Hematopoietic multipotent progenitor cell treated with erythropoietin and hydrocortisone succinate and interleukin-3 and kit ligand, for 4 days (in vitro differentiated cells): ENCODE results near the gene RASSF3.

ENCODE experiments used
- DNase-seq: peaks from one replicate; pipeline ENCODE4 v3.0.0-alpha.2; 2015

Gene RASSF3

GRCh38 chr12:64736771-64737170 lies 126.5 kb downstream of the RASSF3 start:
- no peak for DNase-seq

GRCh38 chr12:64737539-64737938 lies 127.2 kb downstream of the RASSF3 start:
- DNase-seq = no peak

GRCh38 chr12:64739778-64740177 lies 129.5 kb downstream of the RASSF3 start:
- no peak for DNase-seq

DNA sequence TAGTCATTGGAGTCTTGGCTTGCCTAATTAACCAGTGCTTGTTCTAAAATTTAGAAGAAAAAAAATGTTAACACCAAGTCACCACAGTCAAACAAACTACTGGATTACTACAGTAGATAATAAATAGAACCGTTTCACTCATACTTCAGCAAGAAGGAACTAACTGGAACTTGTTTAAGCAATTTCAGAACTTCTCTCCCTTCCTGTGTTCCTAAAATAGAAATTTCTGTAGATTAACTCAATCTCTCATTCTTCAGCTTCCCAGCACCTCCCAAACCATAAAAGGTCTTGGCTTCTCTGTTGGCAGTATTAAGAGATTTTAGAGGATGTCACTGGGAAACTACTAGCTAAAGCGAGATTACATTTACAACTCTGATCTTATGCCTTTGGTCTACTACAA lies 130.4 kb downstream of the RASSF3 start:
- DNase-seq = no peak

DNA sequence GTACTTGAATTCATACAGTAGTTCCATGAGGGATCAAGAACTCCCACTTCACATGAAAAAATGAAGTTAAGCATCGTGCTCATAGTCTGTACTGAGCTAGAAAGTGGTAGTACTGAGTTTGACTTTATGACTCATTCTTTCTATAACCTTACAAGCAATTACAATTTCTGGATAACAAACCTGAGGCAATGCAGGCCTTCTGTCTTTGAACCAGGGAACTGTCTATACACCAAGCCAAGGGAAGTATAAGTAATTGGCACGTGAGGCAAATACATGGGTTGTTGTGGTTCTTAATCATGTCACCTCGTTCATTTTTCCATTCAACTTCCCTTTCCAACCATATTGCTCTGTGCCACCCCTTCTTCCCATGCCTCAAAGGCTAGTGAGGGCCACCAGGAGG lies 132.1 kb downstream of the RASSF3 start:
- no peak for DNase-seq

GRCh38 chr12:64743206-64743605 lies 132.9 kb downstream of the RASSF3 start:
- DNase-seq = no peak

GRCh38 chr12:64744422-64745258 lies 134.3 kb downstream of the RASSF3 start:
- DNase-seq = no peak

DNA sequence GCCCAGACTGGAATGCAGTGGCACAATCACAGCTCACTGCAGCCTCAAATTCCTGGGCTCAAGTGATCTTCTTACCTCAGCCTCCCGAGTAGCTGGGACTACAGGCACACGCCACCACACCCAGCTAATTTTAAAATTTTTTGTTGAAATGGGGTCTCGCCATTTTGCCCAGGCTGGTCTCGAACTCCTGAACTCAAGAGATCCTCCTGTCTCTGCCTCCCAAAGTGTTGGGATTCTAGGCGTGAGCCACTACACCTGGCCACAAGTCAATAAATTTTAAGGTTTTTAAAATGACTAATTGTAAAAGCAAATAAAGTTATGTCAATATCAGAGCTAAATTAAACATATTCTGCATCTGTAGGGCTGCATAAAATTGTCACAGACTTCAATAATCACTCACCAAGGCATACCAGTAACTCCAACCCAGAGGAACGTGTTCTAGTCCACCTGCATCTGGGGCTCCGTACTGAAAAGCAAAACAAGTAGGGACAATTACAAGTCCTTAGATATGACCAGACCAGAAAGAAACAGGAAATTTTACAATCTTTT lies 135.0 kb downstream of the RASSF3 start:
- DNase-seq = no peak

- DNase-seq = no peak
These were observed 135.7 kb downstream of the RASSF3 start for GRCh38 chr12:64745980-64746379.

- no peak for DNase-seq
These were observed 136.4 kb downstream of the RASSF3 start for GRCh38 chr12:64746663-64747062.
